HCT116 (cell line): ENCODE results near the gene UTP11. TPM values are rescaled to one million over a fixed set of nuclear protein-coding genes. Genes with fewer than 3 reads are reported as not detected.
A peak's percentile ranks its signal among the peaks of the same experiment; 100 is the strongest.

Experiments
- ATAC-seq: fragments of 200-7000 bp; cut with Tn5 transposase; 2 replicates; pipeline ENCODE4 v1.9.1; 2020; ENCODE audit warnings: mild to moderate bottlenecking, moderate library complexity
- BruUV-seq: library from RNA; stranded (reverse); fragments of 400-500 nt; replicated peaks from 2 replicates; lab custom pipeline; 2021; lab: Mats Ljungman, UMichigan
- CTCF ChIA-PET: fragments of 300-600 bp; sonication (Branson Sonifier 250); formaldehyde crosslinking; loops from one replicate; lab custom pipeline; 2021; ENCODE audit warnings: antibody characterized with exemption; lab: Charles Lee
- POLR2A ChIA-PET: fragments of 300-600, 350-600 bp; sonication (Branson Sonifier 250); formaldehyde crosslinking; loops from one replicate; lab custom pipeline; 2021; ENCODE audit warnings: antibody characterized with exemption; lab: Charles Lee
- RAD21 ChIA-PET, 2 experiments: fragments of 300-600 bp; sonication (Branson Sonifier 250); formaldehyde crosslinking; loops; one replicate each; lab custom pipeline; 2023; ENCODE audit warnings: low total read pairs in 2 of 2; ENCODE audit not compliant: uncharacterized antibody in 2 of 2, unreplicated experiment in 2 of 2, low non-redundant PET in 1 of 2; lab: Charles Lee
- DNase-seq: peaks from one replicate; pipeline ENCODE4 v3.0.0-alpha.2; 2010; ENCODE audit warnings: low read depth, low spot score
- H2AFZ ChIP-seq: fragments of 200-600 bp; shearing (Covaris generic), sonication (generic); 2 replicates; pipeline ENCODE4 v1.6.1; 2017; ENCODE audit warnings: low read depth, mixed run types, mixed read lengths, antibody characterized with exemption, low read length; ENCODE audit not compliant: poor library complexity, severe bottlenecking
- H3K27ac ChIP-seq: 2 replicates; pipeline ENCODE4 v1.5.1; 2012; ENCODE audit warnings: low read depth, low read length
- H3K27me3 ChIP-seq: fragments of 200-600 bp; sonication (generic); 2 replicates; pipeline ENCODE4 v1.6.1; 2016; ENCODE audit warnings: mixed run types, low read length, mixed read lengths; ENCODE audit not compliant: insufficient read depth
- H3K36me3 ChIP-seq, 2 experiments: fragments of 200-500 bp in 1 of 2; fragments of 200-600 bp in 1 of 2; sonication (Bioruptor generic) in 1 of 2; sonication (generic) in 1 of 2; 2 replicates each; pipeline versions ENCODE4 v1.5.1 to v1.6.1; 2014 to 2016; ENCODE audit warnings: low read length in 2 of 2, inconsistent platforms in 1 of 2, mixed read lengths in 1 of 2, mixed run types in 1 of 2; ENCODE audit not compliant: insufficient read depth in 2 of 2, control insufficient read depth in 1 of 2
- H3K4me1 ChIP-seq, 2 experiments: fragments of 200-600 bp in 1 of 2; sonication (generic) in 1 of 2; 2 replicates each; pipeline versions ENCODE4 v1.5.1 to v1.6.1; 2012 to 2017; ENCODE audit warnings: low read length in 2 of 2, inconsistent platforms in 1 of 2, mild to moderate bottlenecking in 1 of 2, mixed read lengths in 1 of 2, mixed run types in 1 of 2, moderate library complexity in 1 of 2; ENCODE audit not compliant: insufficient read depth in 2 of 2, control insufficient read depth in 1 of 2
- H3K4me2 ChIP-seq: fragments of 200-600 bp; sonication (generic); 2 replicates; pipeline ENCODE4 v1.6.1; 2017; ENCODE audit warnings: mixed run types, low read length, mixed read lengths
- H3K4me3 ChIP-seq, 2 experiments: fragments of 200-600 bp in 1 of 2; sonication (generic) in 1 of 2; replicated peaks in 1 of 2; 2 replicates each; pipeline ENCODE4 v1.5.1; 2011 to 2016; ENCODE audit warnings: low read length in 2 of 2, control low read depth in 1 of 2, low read depth in 1 of 2, mild to moderate bottlenecking in 1 of 2, mixed read lengths in 1 of 2, mixed run types in 1 of 2
- H3K79me2 ChIP-seq: fragments of 200-600 bp; sonication (generic); 2 replicates; pipeline ENCODE4 v1.6.1; 2017; ENCODE audit warnings: mild to moderate bottlenecking, mixed run types, low read length, moderate library complexity, mixed read lengths; ENCODE audit not compliant: insufficient read depth
- H3K9ac ChIP-seq: fragments of 200-600 bp; sonication (generic); 2 replicates; pipeline ENCODE4 v1.6.1; 2016; ENCODE audit warnings: low read length, mixed read lengths
- H3K9me2 ChIP-seq: fragments of 200-600 bp; sonication (generic), shearing (Covaris generic); 2 replicates; pipeline ENCODE4 v1.6.1; 2017; ENCODE audit warnings: mixed run types, mild to moderate bottlenecking, moderate library complexity; ENCODE audit not compliant: insufficient read depth
- H3K9me3 ChIP-seq, 2 experiments: fragments of 200-500 bp in 1 of 2; fragments of 200-600 bp in 1 of 2; sonication (Bioruptor generic) in 1 of 2; sonication (generic) in 1 of 2; 2 replicates each; pipeline ENCODE4 v1.6.1; 2014 to 2017; ENCODE audit warnings: low read length in 2 of 2, mixed read lengths in 2 of 2, inconsistent platforms in 1 of 2, low read depth in 1 of 2, mild to moderate bottlenecking in 1 of 2, mixed run types in 1 of 2, moderate library complexity in 1 of 2; ENCODE audit not compliant: control insufficient read depth in 1 of 2, insufficient read depth in 1 of 2
- H4K20me1 ChIP-seq: fragments of 200-600 bp; sonication (generic), shearing (Covaris generic); 2 replicates; pipeline ENCODE4 v1.6.1; 2017; ENCODE audit warnings: mixed run types, mild to moderate bottlenecking, moderate library complexity; ENCODE audit not compliant: insufficient read depth
- CEBPB ChIP-seq: IDR thresholded peaks from 2 replicates; pipeline ENCODE4 v1.6.1; 2012; ENCODE audit warnings: low read depth
- EGR1 ChIP-seq: IDR thresholded peaks from 2 replicates; pipeline ENCODE4 v1.6.1; 2012; ENCODE audit warnings: low read depth
- ELF1 ChIP-seq: IDR thresholded peaks from 2 replicates; pipeline ENCODE4 v1.6.1; 2012; ENCODE audit warnings: low read depth, borderline replicate concordance
- FOSL1 ChIP-seq: IDR thresholded peaks from 2 replicates; pipeline ENCODE4 v1.6.1; 2012; ENCODE audit warnings: low read depth
- POLR2A ChIP-seq: IDR thresholded peaks from 2 replicates; pipeline ENCODE4 v1.7.0; 2011; ENCODE audit warnings: borderline replicate concordance; ENCODE audit not compliant: insufficient read depth, insufficient read length; ENCODE audit errors: extremely low read depth
- POLR2AphosphoS5 ChIP-seq: IDR thresholded peaks from 2 replicates; pipeline ENCODE4 v1.6.1; 2011; ENCODE audit warnings: mild to moderate bottlenecking, low read depth, low read length, moderate library complexity
- RAD21 ChIP-seq: IDR thresholded peaks from 2 replicates; pipeline ENCODE4 v1.6.1; 2012; ENCODE audit warnings: low read depth, mild to moderate bottlenecking
- SIN3A ChIP-seq: IDR thresholded peaks from 2 replicates; pipeline ENCODE4 v1.6.1; 2012; ENCODE audit warnings: low read depth
- SP1 ChIP-seq: IDR thresholded peaks from 2 replicates; pipeline ENCODE4 v1.6.1; 2012; ENCODE audit warnings: low read depth
- SRF ChIP-seq: IDR thresholded peaks from 2 replicates; pipeline ENCODE4 v1.6.1; 2012; ENCODE audit warnings: low read depth
- TCF7L2 ChIP-seq: IDR thresholded peaks from 2 replicates; pipeline ENCODE4 v1.7.0; 2011; ENCODE audit warnings: borderline replicate concordance, inconsistent platforms; ENCODE audit not compliant: insufficient read depth, insufficient read length; ENCODE audit errors: extremely low read depth
- ZFX ChIP-seq: fragments of 450-650 bp; IDR thresholded peaks from 2 replicates; pipeline ENCODE4 v1.6.1; 2017
- ZNF274 ChIP-seq: fragments of 200-500 bp; sonication (Bioruptor generic); IDR thresholded peaks from 2 replicates; pipeline ENCODE4 v1.6.1; 2014; ENCODE audit warnings: mild to moderate bottlenecking, low read depth, low read length, inconsistent platforms
- intact Hi-C: fragments of 100-400 bp; cut with micrococcal nuclease; formaldehyde crosslinking; loops from 2 replicates; pipeline ENCODE4 v1.10.0; 2022
- total RNA-seq: library from RNA; stranded (reverse); gene quantifications from one replicate; pipeline ENCODE4 v1.2.1, GENCODE V29; 2021; ENCODE audit not compliant: unreplicated experiment
- TF ChIP-seq, protein P1 (sequence below): IDR thresholded peaks from 2 replicates; pipeline ENCODE4 v1.6.1; 2011; ENCODE audit warnings: mild to moderate bottlenecking, low read length, moderate library complexity; ENCODE audit not compliant: insufficient replicate concordance; ENCODE audit errors: extremely low read depth
- TF ChIP-seq, protein P2 (sequence below): IDR thresholded peaks from 2 replicates; pipeline ENCODE4 v1.6.1; 2012
- TF ChIP-seq, protein P3 (sequence below): IDR thresholded peaks from 2 replicates; pipeline ENCODE4 v1.6.1; 2012; ENCODE audit warnings: low read depth

Gene UTP11
- total RNA-seq, 1 experiment from 2014 or later: 47.5 TPM

DNA sequence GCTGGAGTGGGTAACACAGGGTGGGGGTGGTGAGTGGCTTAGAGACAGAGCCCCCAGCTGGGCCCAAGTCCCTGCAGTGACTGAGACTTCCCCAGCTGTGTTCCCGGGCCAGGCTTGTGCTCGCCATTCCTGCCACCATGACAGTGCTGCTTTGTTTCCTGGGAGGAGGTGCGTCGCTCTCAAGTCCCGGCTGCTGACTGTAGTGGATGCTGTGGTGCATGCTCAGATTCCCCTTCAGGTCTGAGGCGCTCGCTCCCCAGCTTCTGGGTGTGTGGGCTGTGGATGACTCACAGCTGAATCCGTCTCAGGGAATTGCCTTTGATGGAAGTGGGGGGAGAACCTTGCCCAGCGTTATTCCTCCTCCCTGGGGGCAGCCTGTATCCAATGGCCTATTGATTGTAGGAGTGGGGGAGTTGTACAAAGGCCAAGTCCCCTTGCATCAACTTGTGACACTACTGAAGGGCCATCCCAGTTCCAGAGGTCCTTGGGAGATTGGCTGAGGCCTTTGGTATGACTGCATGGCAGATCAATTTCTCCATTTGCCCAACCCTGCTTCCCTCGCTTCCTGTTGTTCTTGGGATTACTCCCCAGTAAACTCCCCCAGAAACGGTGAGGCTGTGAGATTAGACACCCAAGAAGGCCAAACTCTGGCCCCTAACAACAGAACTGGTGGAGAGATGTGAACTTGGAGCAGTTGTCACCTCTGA is 51.8 kb downstream of the UTP11 start (continued):
- TF ChIP-seq POLR2A (no peak), SIN3A (no peak)
- TF ChIP-seq, protein P1, sequence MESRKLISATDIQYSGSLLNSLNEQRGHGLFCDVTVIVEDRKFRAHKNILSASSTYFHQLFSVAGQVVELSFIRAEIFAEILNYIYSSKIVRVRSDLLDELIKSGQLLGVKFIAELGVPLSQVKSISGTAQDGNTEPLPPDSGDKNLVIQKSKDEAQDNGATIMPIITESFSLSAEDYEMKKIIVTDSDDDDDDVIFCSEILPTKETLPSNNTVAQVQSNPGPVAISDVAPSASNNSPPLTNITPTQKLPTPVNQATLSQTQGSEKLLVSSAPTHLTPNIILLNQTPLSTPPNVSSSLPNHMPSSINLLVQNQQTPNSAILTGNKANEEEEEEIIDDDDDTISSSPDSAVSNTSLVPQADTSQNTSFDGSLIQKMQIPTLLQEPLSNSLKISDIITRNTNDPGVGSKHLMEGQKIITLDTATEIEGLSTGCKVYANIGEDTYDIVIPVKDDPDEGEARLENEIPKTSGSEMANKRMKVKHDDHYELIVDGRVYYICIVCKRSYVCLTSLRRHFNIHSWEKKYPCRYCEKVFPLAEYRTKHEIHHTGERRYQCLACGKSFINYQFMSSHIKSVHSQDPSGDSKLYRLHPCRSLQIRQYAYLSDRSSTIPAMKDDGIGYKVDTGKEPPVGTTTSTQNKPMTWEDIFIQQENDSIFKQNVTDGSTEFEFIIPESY: no peak
- TF ChIP-seq, protein P2, sequence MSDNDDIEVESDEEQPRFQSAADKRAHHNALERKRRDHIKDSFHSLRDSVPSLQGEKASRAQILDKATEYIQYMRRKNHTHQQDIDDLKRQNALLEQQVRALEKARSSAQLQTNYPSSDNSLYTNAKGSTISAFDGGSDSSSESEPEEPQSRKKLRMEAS: peak; percentile 56; the same call in 1 of the 2 replicates

DNA sequence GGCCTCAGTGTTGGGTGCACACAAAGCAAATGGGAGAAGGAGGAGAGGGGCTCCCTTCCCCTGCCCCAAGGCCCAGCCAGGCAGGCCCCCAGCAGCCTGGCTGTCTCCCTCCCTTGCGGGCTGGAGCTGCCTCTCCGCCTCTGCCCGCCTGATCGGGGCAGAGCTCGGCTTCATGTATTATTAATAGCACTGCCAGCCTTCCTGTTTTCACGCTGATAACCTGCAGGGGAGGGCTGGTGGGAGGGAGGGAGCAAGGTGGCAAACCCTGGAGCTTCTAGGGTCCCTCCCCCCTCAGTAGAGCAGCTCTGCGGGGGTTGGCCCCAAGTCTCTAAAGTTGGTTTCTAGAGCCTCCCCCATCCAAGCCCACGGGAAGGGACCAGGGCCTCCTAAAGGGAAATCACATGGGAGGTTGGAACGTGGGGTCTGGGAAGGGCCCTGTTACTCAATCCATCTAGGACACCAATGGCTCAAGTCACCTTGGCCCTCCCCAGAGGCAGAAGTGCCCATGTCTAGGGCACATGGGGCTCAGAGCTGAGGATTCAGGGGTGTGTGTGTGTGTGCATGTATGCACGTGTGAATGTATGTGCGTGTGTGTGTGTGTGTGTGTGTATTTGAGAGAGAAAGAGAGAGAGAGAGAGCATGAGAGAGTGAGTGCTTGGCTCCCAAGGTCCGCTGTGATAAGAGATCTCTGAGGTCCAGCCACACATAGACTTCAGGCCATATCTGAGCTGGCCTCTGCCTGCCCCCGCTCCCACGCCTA is 55.9 kb downstream of the UTP11 start:
- ChIA-PET CTCF (no interaction called here), POLR2A (no interaction called here), RAD21 (no interaction called here)
- no peak overlapping the region for H3K9ac ChIP-seq
- H3K9me2 ChIP-seq: no peaks in the 10 kb centered on the region
- no peak overlapping the region for H3K27ac ChIP-seq
- no TSS peak for BruUV-seq
- DNase-seq: no peak
- no peak overlapping the region for H3K4me3 ChIP-seq
- no peak overlapping the region for H3K4me2 ChIP-seq
- no peaks in the 10 kb centered on the region for H3K9me3 ChIP-seq
- no peaks in the 10 kb centered on the region for H3K27me3 ChIP-seq
- no peak for ATAC-seq
- H3K36me3 ChIP-seq: no peaks in the 10 kb centered on the region
- no peaks in the 10 kb centered on the region for H3K79me2 ChIP-seq
- peaks cover 12 to 18% of the 10 kb centered on the region in 2 experiments for H3K4me1 ChIP-seq
- intact Hi-C loops: no loop called here
- no peaks in the 10 kb centered on the region for H4K20me1 ChIP-seq
- no peak overlapping the region for H2AFZ ChIP-seq
- TF ChIP-seq ZNF274: no peak
- no peak for TF ChIP-seq POLR2A
- no peak for TF ChIP-seq EGR1
- no peak for TF ChIP-seq ZFX
- no peak for TF ChIP-seq FOSL1
- no peak for TF ChIP-seq SRF
- TF ChIP-seq, protein P1: no peak
- TF ChIP-seq, protein P3, sequence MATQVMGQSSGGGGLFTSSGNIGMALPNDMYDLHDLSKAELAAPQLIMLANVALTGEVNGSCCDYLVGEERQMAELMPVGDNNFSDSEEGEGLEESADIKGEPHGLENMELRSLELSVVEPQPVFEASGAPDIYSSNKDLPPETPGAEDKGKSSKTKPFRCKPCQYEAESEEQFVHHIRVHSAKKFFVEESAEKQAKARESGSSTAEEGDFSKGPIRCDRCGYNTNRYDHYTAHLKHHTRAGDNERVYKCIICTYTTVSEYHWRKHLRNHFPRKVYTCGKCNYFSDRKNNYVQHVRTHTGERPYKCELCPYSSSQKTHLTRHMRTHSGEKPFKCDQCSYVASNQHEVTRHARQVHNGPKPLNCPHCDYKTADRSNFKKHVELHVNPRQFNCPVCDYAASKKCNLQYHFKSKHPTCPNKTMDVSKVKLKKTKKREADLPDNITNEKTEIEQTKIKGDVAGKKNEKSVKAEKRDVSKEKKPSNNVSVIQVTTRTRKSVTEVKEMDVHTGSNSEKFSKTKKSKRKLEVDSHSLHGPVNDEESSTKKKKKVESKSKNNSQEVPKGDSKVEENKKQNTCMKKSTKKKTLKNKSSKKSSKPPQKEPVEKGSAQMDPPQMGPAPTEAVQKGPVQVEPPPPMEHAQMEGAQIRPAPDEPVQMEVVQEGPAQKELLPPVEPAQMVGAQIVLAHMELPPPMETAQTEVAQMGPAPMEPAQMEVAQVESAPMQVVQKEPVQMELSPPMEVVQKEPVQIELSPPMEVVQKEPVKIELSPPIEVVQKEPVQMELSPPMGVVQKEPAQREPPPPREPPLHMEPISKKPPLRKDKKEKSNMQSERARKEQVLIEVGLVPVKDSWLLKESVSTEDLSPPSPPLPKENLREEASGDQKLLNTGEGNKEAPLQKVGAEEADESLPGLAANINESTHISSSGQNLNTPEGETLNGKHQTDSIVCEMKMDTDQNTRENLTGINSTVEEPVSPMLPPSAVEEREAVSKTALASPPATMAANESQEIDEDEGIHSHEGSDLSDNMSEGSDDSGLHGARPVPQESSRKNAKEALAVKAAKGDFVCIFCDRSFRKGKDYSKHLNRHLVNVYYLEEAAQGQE: no peak
- TF ChIP-seq POLR2AphosphoS5: no peak
- TF ChIP-seq ELF1: no peak
- no peak for TF ChIP-seq RAD21
- TF ChIP-seq CEBPB: no peak
- no peak for TF ChIP-seq TCF7L2
- TF ChIP-seq SP1: no peak
